ENCODE data around the gene AKAP8. TPM values are rescaled to one million over a fixed set of nuclear protein-coding genes. Genes with fewer than 3 reads are reported as not detected.

The AKAP8 gene
- total and polyA plus RNA-seq, 4 donors = 7.5 to 12.4 (median 9.8) TPM

- TF ChIP-seq JUND (IDR thresholded peaks at IDR 0.05) (no peak), EGR1 (IDR thresholded peaks at IDR 0.05; ENCODE audit: low read depth in 2 of 2) (no peak), MAX (IDR thresholded peaks at IDR 0.05) (no peak)
Observed at GRCh38 chr19:15400521-15401396, 21.2 kb upstream of the AKAP8 start (continued).

- WGBS = 95% methylated on average over 14 of the region's 14 CpGs
- DNase-seq (ENCODE audit: low spot score) = no peak
- no peaks in the 10 kb centered on the region for H3K9me3 ChIP-seq (ENCODE audit: control insufficient read depth in 4 of 4, low read length in 3 of 4)
- TF ChIP-seq HNF4G (IDR thresholded peaks at IDR 0.05) (no peak), YY1 (IDR thresholded peaks at IDR 0.05) (no peak), RXRA (IDR thresholded peaks at IDR 0.05) (no peak), MAX (IDR thresholded peaks at IDR 0.05) (no peak), ATF3 (IDR thresholded peaks at IDR 0.05) (no peak), FOXA2 (IDR thresholded peaks at IDR 0.05) (no peak), REST (IDR thresholded peaks at IDR 0.05) (no peak), EGR1 (IDR thresholded peaks at IDR 0.05; ENCODE audit: low read depth in 2 of 2) (no peak), RAD21 (IDR thresholded peaks at IDR 0.05) (no peak), TAF1 (conservative IDR thresholded peaks at IDR 0.05) (no peak), GABPA (IDR thresholded peaks at IDR 0.05 in 1 of 2, conservative IDR thresholded peaks at IDR 0.05 in 1 of 2) (no peak), NR2F2 (IDR thresholded peaks at IDR 0.05) (no peak), SP1 (IDR thresholded peaks at IDR 0.05) (no peak), JUND (IDR thresholded peaks at IDR 0.05) (no peak), HNF4A (conservative IDR thresholded peaks at IDR 0.05) (no peak), CTCF (IDR thresholded peaks at IDR 0.05; ENCODE audit: low read depth, low read length, missing input control) (no peak), FOXA1 (IDR thresholded peaks at IDR 0.05) (no peak), ZBTB33 (IDR thresholded peaks at IDR 0.05) (no peak)
- no peak overlapping the region for H3K9ac ChIP-seq (ENCODE audit: low read depth in 1 of 2, low read length in 2 of 2)
- H3K4me1 ChIP-seq (ENCODE audit: control insufficient read depth in 4 of 4, insufficient read depth in 4 of 4, low read length in 3 of 4) = peaks cover 0 to 3% (median 2%) of the 10 kb centered on the region in 4 donors
- peaks cover 32 to 81% (median 58%) of the 10 kb centered on the region in 4 donors for H3K36me3 ChIP-seq (ENCODE audit: control insufficient read depth in 4 of 4, insufficient read depth in 3 of 4, low read depth in 1 of 4, low read length in 3 of 4)
- no peaks in the 10 kb centered on the region for H3K27me3 ChIP-seq (ENCODE audit: control insufficient read depth in 4 of 4, insufficient read depth in 4 of 4, low read length in 3 of 4)
- no peak overlapping the region for H3K27ac ChIP-seq (ENCODE audit: low read depth in 1 of 2, low read length in 2 of 2)
- no peak overlapping the region for H3K4me3 ChIP-seq (ENCODE audit: low read depth in 1 of 3, low read length in 3 of 3)
Observed at GRCh38 chr19:15399635-15400034, 20.0 kb upstream of the AKAP8 start.

Measured in liver (tissue), 9 donors.